Right lobe of liver (tissue), 6 donors: Measurements from ENCODE around the gene TMEM18. TPM values are rescaled to one million over a fixed set of nuclear protein-coding genes. Genes with fewer than 3 reads are reported as not detected.

Source experiments
- ATAC-seq, 4 donors: fragments of 200-7000 bp; cut with Tn5 transposase; one replicate each; pipeline ENCODE4 v1.9.1; 2020; ENCODE audit warnings: mild to moderate bottlenecking in 4 of 4, moderate library complexity in 4 of 4
- DNase-seq, 3 donors: peaks; one replicate each; pipeline ENCODE4 v3.0.0-alpha.2; 2020
- H3K27ac ChIP-seq, 3 donors: fragments of 200-600 bp; one replicate each; pipeline ENCODE4 v1.8.0; 2022
- H3K27me3 ChIP-seq, 2 donors: fragments of 200-600 bp; one replicate each; pipeline ENCODE4 v1.8.0; 2022
- H3K36me3 ChIP-seq, 4 donors: fragments of 200-600 bp; sonication (generic) in 1 of 4; one replicate each; pipeline versions ENCODE4 v1.5.1 to v1.8.0; 2017 to 2022; ENCODE audit warnings: control low read depth in 1 of 4
- H3K4me1 ChIP-seq, 4 donors: fragments of 200-600 bp; sonication (generic) in 1 of 4; one replicate each; pipeline versions ENCODE4 v1.5.1 to v1.8.0; 2017 to 2022; ENCODE audit warnings: control low read depth in 1 of 4
- H3K4me3 ChIP-seq, 3 donors: fragments of 200-600 bp; one replicate each; pipeline ENCODE4 v1.8.0; 2022
- H3K9me3 ChIP-seq, 4 donors: fragments of 200-600 bp; sonication (generic) in 1 of 4; one replicate each; pipeline versions ENCODE4 v1.5.1 to v1.8.0; 2017 to 2022; ENCODE audit warnings: control low read depth in 1 of 4
- POLR2A ChIP-seq: fragments of 450-650 bp; IDR thresholded peaks from one replicate; pipeline ENCODE4 v1.6.1; 2017; ENCODE audit warnings: antibody characterized with exemption, mild to moderate bottlenecking
- WGBS: methylation state at CpG from one replicate; pipeline ENCODE4 v1.1.6; 2018; ENCODE audit warnings: low coverage, low lambda C conversion rate; ENCODE audit not compliant: insufficient coverage; ENCODE audit errors: missing lambda C conversion rate; 5-methylcytosine and 5-hydroxymethylcytosine counted together
- intact Hi-C, 2 donors: fragments of 100-400 bp; cut with DNase I; formaldehyde crosslinking; loops; one replicate each; pipeline versions ENCODE4 v1.11.2 to v1.14.1; 2022
- total RNA-seq, 6 experiments: library from RNA; depleted of rRNA in 2 of 6; stranded (reverse); fragments of >200 nt in 2 of 6; fragmentation: NEBNext Ultra II Directional in 3 of 6; extraction: Animal tissue kit (Norgen Biotek cat#: 25700) in 3 of 6; gene quantifications; one replicate each; pipeline versions ENCODE4 v1.1.0 to v1.2.4, GENCODE V29; 2016 to 2023
- TF ChIP-seq, protein P1 (sequence below), 4 donors: fragments of 200-600 bp in 3 of 4; fragments of 450-650 bp in 1 of 4; IDR thresholded peaks; one replicate each; pipeline versions ENCODE4 v1.5.1 to v1.8.0; 2016 to 2022; ENCODE audit warnings: antibody characterized with exemption in 4 of 4, mild to moderate bottlenecking in 2 of 4
- donor health status: DM: no; HTN: yes; CAD: no.
- donor health status: DM: no; HTN: no; CAD: no.
- donor health status: DM: no; HTN: no; CAD: no.
- donor health status: DM: no; HTN: yes; CAD: no.
- donor health status: DM: no; HTN: yes; CAD: no.

TMEM18 gene
- total RNA-seq, 6 experiments from 2014 or later: 4.2 to 11.4 (median 7.0) TPM

DNA sequence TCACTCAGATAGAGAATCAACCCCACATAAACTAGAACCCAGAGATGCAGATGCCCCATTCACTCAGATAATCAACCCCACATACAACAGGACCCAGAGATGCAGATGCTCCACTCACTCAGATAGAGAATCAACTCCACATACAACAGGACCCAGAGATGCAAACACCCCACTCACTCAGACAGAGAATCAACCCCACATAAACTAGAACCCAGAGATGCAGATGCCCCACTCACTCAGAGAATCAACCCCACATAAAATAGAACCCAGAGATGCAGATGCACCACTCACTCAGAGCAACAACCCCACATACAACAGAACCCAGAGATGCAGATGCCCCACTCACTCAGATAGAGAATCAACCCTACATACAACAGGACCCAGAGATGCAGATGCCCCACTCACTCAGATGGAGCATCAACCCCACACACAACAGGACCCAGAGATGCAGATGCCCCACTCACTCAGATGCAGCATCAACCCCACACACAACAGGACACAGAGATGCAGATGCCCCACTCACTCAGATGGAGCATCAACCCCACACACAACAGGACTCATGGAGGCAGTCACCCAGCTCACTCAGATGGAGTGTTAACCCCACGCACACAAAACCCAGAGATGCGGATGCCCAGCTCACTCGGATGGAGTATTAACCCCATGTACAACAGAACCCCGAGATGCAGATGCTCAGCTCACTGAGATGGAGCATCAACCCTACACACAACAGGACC lies 11.7 kb downstream of the TMEM18 start:
- no peaks in the 10 kb centered on the region for H3K27me3 ChIP-seq
- ATAC-seq (no peak), DNase-seq (no peak)
- intact Hi-C loops: no loop called here
- no peak for TF ChIP-seq POLR2A
- TF ChIP-seq, protein P1, sequence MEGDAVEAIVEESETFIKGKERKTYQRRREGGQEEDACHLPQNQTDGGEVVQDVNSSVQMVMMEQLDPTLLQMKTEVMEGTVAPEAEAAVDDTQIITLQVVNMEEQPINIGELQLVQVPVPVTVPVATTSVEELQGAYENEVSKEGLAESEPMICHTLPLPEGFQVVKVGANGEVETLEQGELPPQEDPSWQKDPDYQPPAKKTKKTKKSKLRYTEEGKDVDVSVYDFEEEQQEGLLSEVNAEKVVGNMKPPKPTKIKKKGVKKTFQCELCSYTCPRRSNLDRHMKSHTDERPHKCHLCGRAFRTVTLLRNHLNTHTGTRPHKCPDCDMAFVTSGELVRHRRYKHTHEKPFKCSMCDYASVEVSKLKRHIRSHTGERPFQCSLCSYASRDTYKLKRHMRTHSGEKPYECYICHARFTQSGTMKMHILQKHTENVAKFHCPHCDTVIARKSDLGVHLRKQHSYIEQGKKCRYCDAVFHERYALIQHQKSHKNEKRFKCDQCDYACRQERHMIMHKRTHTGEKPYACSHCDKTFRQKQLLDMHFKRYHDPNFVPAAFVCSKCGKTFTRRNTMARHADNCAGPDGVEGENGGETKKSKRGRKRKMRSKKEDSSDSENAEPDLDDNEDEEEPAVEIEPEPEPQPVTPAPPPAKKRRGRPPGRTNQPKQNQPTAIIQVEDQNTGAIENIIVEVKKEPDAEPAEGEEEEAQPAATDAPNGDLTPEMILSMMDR (IDR thresholded peaks at IDR 0.05): no peak
- no CpG with 5 or more reads among the region's 4 CpGs for WGBS
- peaks cover 0 to 23% (median 12%) of the 10 kb centered on the region in 4 donors for H3K36me3 ChIP-seq
- no peaks in the 10 kb centered on the region for H3K9me3 ChIP-seq
- H3K4me3 ChIP-seq: no peak overlapping the region
- H3K27ac ChIP-seq: no peak overlapping the region
- no peaks in the 10 kb centered on the region for H3K4me1 ChIP-seq

DNA sequence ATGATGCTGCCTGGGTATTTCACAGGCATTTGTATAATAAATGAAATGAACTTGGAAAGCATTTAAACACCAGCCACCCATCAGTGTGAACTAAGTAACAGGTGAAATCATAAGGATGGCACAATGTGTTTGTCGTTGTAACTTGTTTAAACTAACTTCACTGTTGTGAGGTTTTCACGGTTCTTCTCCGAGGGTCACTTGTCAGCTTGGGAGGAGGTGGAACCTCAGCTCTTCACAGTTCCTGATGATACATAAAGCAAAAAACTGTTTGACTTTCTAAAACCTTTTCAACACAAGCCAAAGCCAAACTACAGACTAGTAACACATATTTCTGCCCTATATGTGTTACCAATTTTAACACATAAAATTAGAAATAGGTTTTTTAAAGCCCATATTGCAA lies 13.1 kb downstream of the TMEM18 start:
- 52% methylated on average over 3 of the region's 3 CpGs for WGBS
- Histone ChIP-seq H3K4me3 (no peak overlapping the region), H3K27me3 (no peaks in the 10 kb centered on the region), H3K4me1 (no peaks in the 10 kb centered on the region), H3K27ac (no peak overlapping the region), H3K9me3 (no peaks in the 10 kb centered on the region), H3K36me3 (peaks cover 0 to 17% (median 6%) of the 10 kb centered on the region in 4 donors)
- no peak for DNase-seq
- no peak for TF ChIP-seq POLR2A
- TF ChIP-seq, protein P1 (IDR thresholded peaks at IDR 0.05): no peak
- intact Hi-C loops: no loop called here
- ATAC-seq: no peak

DNA sequence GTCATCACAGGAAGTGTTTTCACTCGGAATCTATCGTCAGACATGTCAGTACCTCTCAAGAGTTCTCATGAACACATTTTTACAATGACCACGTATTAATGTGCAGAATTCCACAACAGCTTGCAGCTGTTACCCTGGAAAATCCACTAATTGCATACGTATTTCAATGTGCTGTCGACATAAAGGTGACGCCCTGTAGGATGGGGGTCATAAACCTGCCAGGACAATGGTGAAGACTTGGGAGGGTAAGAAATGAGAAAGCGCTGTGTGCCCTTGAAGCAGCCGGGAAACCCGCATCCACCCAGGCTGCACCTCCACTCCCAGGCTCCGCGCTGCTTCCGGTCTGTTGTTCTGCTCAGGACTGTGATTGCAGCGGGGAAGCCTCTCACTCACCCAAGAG lies 14.0 kb downstream of the TMEM18 start:
- Histone ChIP-seq H3K4me1 (no peaks in the 10 kb centered on the region), H3K4me3 (no peak overlapping the region), H3K36me3 (peaks cover 0 to 8% (median under 1%) of the 10 kb centered on the region in 4 donors), H3K27me3 (no peaks in the 10 kb centered on the region), H3K27ac (no peak overlapping the region), H3K9me3 (no peaks in the 10 kb centered on the region)
- DNase-seq (no peak), ATAC-seq (no peak)
- WGBS: 86% methylated on average over 6 of the region's 13 CpGs
- intact Hi-C loops: no loop called here
- TF ChIP-seq, protein P1 (IDR thresholded peaks at IDR 0.05): no peak
- no peak for TF ChIP-seq POLR2A

DNA sequence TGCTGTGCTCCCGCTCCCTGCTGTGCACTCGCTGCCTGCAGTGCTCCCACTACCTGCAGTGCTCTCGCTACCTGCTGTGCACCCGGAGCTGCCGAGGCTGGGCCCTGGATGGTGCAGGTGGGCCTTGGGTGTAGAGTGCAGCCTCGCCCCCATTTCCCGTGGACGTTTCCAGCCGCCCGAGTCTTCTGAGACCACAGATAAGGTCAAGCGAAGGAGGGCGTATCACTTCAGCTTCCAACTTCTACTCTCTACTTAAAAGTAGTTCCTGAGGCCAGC lies 15.9 kb downstream of the TMEM18 start:
- peak in 1 of 4 donors; percentile 29 for ATAC-seq
- WGBS: 77% methylated on average over 7 of the region's 12 CpGs
- intact Hi-C loops: no loop called here
- Histone ChIP-seq H3K36me3 (no peaks in the 10 kb centered on the region), H3K4me1 (no peaks in the 10 kb centered on the region), H3K27ac (no peak overlapping the region), H3K27me3 (no peaks in the 10 kb centered on the region), H3K4me3 (no peak overlapping the region), H3K9me3 (no peaks in the 10 kb centered on the region)
- TF ChIP-seq POLR2A: no peak
- TF ChIP-seq, protein P1 (IDR thresholded peaks at IDR 0.05): no peak
- no peak for DNase-seq
